Activated naive CD8-positive, alpha-beta T cell treated with anti-CD3 and anti-CD28 coated beads for 36 hours (primary cell): ENCODE results near the gene BACE2. TPM values are rescaled to one million over a fixed set of nuclear protein-coding genes. Genes with fewer than 3 reads are reported as not detected.

Source experiments
- DNase-seq: peaks from one replicate; pipeline ENCODE4 v3.0.0; 2021
- H3K27ac Mint-ChIP-seq: one replicate; pipeline ENCODE4 v1.8.0; 2022; ENCODE audit warnings: mild to moderate bottlenecking, moderate library complexity, mixed read lengths
- H3K27me3 Mint-ChIP-seq: one replicate; pipeline ENCODE4 v1.8.0; 2022; ENCODE audit warnings: mild to moderate bottlenecking, mixed read lengths
- H3K36me3 Mint-ChIP-seq: one replicate; pipeline ENCODE4 v1.8.0; 2021; ENCODE audit warnings: mild to moderate bottlenecking, mixed read lengths
- H3K4me1 Mint-ChIP-seq: one replicate; pipeline ENCODE4 v1.8.0; 2021; ENCODE audit warnings: mixed read lengths
- H3K4me3 Mint-ChIP-seq: one replicate; pipeline ENCODE4 v1.8.0; 2022; ENCODE audit warnings: mild to moderate bottlenecking, moderate library complexity, mixed read lengths
- H3K9me3 Mint-ChIP-seq: one replicate; pipeline ENCODE4 v1.8.0; 2022; ENCODE audit warnings: mixed read lengths
- total RNA-seq, 2 experiments: library from RNA; stranded (reverse); gene quantifications; one replicate each; pipeline ENCODE4 v1.2.3, GENCODE V29; 2021

Gene BACE2
- total RNA-seq, 2 experiments from 2014 or later = 1.8 to 2.0 TPM

DNA sequence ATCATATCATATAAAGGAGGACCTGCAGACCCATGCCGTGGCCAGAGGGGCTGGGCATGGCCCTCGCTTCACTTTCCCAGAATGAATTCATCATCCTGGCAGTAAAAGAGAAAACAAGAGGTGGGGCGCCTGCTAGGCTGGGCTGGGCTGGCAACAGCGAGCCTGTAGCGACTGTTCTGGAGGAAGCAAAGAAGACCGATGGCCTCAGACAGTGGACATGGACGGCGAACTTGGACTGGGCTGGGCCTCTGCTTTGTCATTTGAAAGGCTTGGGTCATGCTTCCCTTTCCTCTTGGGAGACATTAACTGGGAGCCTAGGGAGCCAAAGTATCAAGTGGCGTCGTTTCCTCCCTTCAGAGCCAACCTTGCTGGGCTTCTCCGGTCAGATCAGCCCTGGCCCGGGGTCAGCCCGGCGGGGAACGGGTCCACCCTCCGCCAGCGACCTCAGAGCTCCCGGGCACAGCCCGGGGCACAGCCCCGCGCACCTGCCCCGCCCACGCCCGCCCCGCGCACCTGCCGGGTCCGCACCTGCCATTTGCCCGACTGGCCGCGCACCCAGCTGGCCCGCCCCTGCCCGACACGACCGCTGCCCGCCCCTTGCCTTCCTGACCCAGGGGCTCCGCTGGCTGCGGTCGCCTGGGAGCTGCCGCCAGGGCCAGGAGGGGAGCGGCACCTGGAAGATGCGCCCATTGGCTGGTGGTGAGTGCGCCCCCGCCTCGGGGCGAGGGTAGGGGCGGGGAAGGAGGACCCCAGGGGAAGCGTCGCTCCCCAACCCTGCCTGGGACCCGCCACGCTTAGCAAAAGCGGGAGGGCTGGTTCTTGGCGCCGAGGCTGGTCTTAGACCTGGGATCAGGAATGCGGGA, 148.5 kb downstream of the BACE2 start, which contains the start of gene FAM3B:
TSS of gene FAM3B (plus strand) at position 602 of the 863 bp plus-strand sequence. CDS start at position 681, 79 bp downstream.
- DNase-seq = no peak
- H3K27ac Mint-ChIP-seq = no peak within 1 kb of the TSS
- no peaks in the 10 kb centered on the region for H3K9me3 Mint-ChIP-seq
- peaks cover 35% of the 10 kb centered on the region for H3K27me3 Mint-ChIP-seq
- H3K4me1 Mint-ChIP-seq = peaks cover 6% of the 10 kb centered on the region
- no peak within 1 kb of the TSS for H3K4me3 Mint-ChIP-seq
- no peaks in the 10 kb centered on the region for H3K36me3 Mint-ChIP-seq

DNA sequence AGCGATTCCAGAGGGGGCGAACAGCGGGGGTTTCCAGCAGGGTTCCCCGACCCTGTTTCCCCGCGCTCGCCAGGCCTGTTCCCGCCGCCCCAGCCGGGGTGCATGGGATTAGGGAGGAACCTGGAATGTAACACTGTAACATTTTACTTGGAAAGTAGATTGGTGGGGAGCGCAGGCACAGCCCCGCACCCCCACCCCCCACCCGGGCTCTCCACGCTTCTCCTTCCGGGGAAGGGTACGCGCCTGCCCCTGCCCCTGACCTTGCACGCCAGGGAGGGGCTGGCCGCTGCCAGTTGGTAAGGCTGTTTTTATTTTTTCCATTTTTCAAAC, 149.1 kb downstream of the BACE2 start:
- DNase-seq = no peak
- Mint-ChIP-seq H3K27ac (no peak overlapping the region), H3K4me1 (peaks cover 7% of the 10 kb centered on the region), H3K27me3 (peaks cover 33% of the 10 kb centered on the region), H3K36me3 (no peaks in the 10 kb centered on the region), H3K4me3 (no peak overlapping the region), H3K9me3 (no peaks in the 10 kb centered on the region)

DNA sequence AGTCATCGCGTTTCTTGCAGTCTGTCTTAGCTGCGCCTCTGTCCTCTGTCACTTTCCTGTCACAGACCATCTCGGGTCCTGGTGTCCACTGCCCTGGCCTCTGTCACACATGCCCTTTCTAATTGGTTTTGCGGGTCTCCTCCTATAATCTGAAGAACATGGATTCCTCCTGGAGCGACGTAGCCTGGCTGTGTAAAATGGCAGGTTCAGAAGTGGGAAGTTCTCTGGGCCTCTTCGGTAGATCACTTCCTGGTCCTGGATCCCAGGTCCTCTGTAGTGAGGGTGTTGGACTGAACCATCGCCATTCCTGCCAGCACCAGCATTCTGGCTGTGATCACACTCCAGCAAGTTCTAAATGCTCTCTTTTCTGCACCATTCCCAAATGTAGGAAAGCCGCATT, 149.5 kb downstream of the BACE2 start:
- Mint-ChIP-seq H3K4me1 (peaks cover 7% of the 10 kb centered on the region), H3K27me3 (peaks cover 33% of the 10 kb centered on the region), H3K36me3 (no peaks in the 10 kb centered on the region), H3K27ac (no peak overlapping the region), H3K4me3 (no peak overlapping the region), H3K9me3 (no peaks in the 10 kb centered on the region)
- no peak for DNase-seq

DNA sequence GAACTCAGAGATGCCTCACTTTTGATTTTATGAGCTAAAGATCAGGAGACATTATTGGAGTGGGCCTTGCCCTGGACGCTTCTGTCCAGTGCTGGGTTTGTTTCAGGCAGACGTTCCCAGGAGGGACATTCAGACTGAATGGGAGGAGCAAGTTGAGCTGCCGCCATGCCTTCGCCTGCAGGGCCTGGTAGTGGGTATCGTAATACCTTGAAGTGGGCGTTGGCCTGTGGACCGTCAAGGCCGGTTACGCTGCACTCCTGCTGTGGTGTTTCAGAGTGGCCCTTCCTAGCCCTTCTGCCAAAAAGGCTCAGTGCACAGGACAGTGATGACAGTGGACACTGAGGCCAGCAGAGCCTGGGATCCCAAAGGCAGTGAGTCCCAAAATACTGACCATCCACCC, 150.3 kb downstream of the BACE2 start:
- H3K36me3 Mint-ChIP-seq = no peaks in the 10 kb centered on the region
- peaks cover 33% of the 10 kb centered on the region for H3K27me3 Mint-ChIP-seq
- DNase-seq = no peak
- H3K27ac Mint-ChIP-seq = no peak overlapping the region
- peaks cover 7% of the 10 kb centered on the region for H3K4me1 Mint-ChIP-seq
- no peak overlapping the region for H3K4me3 Mint-ChIP-seq
- H3K9me3 Mint-ChIP-seq = no peaks in the 10 kb centered on the region

DNA sequence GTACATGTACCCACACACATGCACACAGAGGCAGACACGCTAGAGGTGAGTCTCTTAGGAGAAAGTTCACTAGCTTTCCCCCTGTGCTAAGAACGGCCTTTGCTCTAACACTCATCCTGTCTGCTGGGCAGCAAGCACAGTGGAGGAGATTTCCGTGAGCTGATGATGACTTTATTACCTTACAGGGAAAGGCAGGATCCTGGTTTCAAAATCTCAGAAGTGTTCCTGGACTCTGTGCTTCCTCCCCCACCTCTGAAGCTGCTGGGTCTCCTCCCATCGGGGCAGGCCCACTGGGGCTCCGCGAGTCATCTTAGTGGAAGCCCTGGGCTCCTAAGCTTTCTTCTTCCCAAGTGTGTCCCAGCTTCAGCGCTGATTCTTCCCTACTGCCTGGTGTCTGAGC, 151.3 kb downstream of the BACE2 start:
- H3K27me3 Mint-ChIP-seq = peaks cover 33% of the 10 kb centered on the region
- no peaks in the 10 kb centered on the region for H3K9me3 Mint-ChIP-seq
- DNase-seq = no peak
- H3K4me1 Mint-ChIP-seq = peaks cover 7% of the 10 kb centered on the region
- no peaks in the 10 kb centered on the region for H3K36me3 Mint-ChIP-seq
- H3K4me3 Mint-ChIP-seq = no peak overlapping the region
- H3K27ac Mint-ChIP-seq = no peak overlapping the region

DNA sequence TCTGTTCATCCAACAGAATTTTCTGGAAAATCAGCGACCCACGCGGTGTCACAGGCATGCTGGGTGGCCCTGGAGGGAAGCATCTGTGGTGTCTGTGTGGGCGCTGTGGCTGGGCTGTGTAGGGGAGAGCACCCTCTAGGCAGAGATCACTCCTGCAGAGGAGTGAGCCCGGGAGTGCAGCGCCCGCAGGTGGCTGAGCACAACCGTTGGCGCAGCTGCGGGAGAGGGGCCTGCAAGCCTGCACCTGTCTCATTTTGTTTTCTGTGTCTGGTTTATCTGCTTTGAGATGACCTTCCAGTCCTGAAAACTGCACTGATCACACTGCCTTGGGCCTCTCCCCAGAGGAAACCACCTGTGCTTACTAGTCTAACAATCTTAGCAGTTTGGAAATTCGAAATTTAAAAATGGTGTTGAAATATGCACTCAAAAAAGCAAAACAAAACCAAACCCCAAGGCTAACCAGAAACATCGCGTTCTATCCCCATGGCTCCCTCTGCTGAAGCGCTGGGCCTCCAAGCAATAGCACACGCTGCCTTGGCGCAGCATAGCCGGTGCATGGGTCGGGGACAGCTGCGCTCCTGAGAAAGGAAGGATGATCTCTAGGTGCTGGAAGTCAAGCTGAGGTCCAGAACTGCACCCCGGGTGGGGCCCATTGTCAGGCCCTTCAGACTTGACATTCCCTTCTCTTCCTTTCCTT, 153.4 kb downstream of the BACE2 start:
- Mint-ChIP-seq H3K4me3 (no peak overlapping the region), H3K27ac (no peak overlapping the region), H3K27me3 (peaks cover 15% of the 10 kb centered on the region), H3K9me3 (no peaks in the 10 kb centered on the region), H3K36me3 (no peaks in the 10 kb centered on the region), H3K4me1 (peaks cover 7% of the 10 kb centered on the region)
- peak; percentile 22 for DNase-seq

DNA sequence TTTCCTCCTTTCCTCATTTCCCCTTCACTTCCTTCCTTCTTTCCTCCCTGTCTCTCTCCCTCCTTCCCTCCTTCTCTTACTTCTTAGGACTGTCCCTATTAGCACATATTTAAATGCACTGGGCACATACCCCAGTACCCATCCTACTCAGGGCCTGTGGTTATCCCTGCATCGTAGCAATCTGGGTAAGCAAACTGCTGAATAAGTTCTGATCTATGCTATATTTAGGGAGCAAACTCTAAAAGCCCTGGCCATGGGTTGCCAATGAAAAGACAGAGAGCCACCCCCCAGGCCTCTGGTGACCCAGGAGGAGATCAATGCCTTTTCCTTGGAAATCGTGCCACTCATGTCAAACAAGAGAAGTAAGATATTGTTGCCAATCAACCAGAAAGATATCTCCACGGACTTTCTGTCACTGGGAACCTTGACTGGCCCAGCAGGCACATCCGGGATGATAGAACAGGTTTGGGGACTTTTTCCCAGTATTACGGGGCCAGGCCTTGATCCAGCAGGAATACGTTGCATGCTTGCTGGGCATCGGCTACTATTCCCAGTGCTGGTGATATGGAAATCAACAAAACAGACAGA, 154.0 kb downstream of the BACE2 start:
- Mint-ChIP-seq H3K27me3 (peaks cover 15% of the 10 kb centered on the region), H3K4me3 (no peak overlapping the region), H3K4me1 (peaks cover 7% of the 10 kb centered on the region), H3K27ac (no peak overlapping the region), H3K36me3 (no peaks in the 10 kb centered on the region), H3K9me3 (no peaks in the 10 kb centered on the region)
- no peak for DNase-seq

DNA sequence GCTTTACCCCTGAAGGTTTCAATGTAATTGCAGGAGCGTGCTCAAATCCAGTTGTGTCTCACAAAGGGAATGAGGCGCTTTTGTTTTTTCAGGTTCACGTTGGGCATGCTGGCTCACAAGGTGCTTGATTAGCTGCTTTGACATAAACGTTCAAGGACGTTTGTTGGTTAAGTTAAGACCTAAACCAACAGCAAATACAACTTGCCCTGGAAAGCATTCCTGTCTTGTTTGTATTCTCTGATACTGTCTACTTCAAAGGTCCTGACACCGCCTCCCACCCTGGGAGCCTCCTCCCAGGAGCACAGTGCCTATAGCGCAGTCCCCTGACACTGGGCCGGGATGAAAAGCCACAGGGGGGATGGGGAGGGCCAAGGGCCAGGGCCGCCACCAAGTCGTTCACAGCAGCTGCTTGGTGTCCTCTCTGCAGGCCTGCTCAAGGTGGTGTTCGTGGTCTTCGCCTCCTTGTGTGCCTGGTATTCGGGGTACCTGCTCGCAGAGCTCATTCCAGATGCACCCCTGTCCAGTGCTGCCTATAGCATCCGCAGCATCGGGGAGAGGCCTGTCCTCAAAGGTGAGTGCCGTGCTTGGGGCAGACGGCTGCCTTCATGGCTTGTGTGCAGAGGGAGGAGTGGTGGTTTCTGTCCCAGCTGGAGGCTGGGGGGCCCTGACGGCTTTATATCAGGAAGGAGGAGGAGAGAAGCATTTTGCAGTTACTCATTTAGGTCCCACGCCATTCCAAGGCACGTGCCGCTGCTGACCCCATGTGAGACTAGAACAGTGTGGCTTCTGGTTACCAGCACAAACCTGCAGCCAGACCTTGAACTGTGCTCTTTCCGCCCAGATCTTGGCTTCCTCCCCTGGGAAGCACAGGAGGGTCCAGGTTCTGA, 154.8 kb downstream of the BACE2 start:
- Mint-ChIP-seq H3K4me3 (no peak overlapping the region), H3K27me3 (peaks cover 8% of the 10 kb centered on the region), H3K36me3 (no peaks in the 10 kb centered on the region), H3K27ac (no peak overlapping the region), H3K9me3 (no peaks in the 10 kb centered on the region), H3K4me1 (peaks cover 7% of the 10 kb centered on the region)
- DNase-seq = no peak

DNA sequence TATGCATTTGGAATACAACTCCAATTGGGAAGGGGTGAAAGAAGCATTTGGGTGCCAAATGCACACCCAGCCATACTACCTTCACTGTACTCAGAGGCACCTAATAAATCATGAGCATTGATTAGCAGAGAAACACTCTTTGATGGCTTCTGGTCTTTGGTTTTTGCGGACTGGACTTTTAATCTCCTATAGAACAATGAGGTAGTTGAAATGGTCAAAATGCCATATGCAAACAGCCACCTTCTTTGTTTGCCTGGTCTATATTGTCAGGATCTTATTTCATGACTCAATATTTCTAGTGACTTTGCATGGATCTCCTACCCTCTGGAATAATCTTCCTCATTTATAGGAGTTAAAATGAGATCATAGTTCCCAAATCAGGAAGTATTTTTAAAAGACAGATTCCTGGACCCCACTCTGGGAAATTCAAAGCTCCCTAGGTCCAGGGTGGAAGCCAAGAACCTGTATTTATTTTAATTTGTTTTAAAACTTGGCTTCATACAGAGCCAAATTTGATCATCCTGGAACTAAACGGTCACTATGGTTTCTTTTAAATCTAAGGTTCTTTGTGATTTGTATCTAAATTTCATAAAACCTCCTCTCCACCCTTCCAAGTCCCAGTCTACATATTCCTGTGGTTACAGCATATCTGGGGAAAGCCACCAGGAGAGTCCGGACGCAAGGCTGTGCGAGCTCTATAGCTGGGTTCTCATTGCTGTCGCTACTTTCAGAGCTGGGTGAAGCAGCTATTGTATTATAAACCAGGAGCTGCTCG, 157.4 kb downstream of the BACE2 start:
- Mint-ChIP-seq H3K4me3 (no peak overlapping the region), H3K36me3 (no peaks in the 10 kb centered on the region), H3K4me1 (peaks cover 7% of the 10 kb centered on the region), H3K27me3 (no peaks in the 10 kb centered on the region), H3K9me3 (no peaks in the 10 kb centered on the region), H3K27ac (no peak overlapping the region)
- no peak for DNase-seq

DNA sequence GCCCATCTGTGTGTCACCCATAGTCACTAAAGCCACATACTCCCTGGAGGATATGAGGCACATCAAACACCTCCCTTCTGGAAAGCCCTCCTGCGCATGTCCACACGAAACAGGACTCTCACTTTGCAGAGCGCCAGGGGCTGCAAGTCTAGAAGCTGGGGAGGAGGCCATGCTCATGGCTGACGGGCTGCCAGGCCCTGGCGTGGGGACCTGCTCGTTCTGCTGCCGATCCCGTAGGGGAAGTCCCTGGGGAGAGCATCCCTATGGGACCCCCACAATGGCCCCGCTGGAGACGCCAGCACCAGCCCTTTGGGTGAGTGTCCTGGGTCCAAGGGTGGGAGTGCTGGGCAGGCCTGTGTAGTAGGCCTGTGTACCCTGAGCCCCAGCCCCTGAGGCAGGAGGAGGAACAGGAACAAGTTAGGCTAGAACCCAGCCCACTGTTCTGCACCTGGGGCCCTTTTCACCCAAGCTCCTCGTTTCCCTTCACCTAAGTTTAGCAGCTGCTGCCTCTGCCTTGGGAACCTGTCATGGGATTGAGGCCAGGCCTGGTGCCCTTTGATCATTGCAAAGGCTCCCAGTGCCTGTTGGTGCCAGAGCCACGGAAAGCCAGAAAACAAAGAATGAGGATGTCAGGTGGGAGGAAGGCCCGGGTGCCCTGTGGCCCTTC, 158.6 kb downstream of the BACE2 start:
- no peak overlapping the region for H3K27ac Mint-ChIP-seq
- no peaks in the 10 kb centered on the region for H3K27me3 Mint-ChIP-seq
- no peaks in the 10 kb centered on the region for H3K36me3 Mint-ChIP-seq
- H3K9me3 Mint-ChIP-seq = no peaks in the 10 kb centered on the region
- DNase-seq = no peak
- H3K4me3 Mint-ChIP-seq = no peak overlapping the region
- no peaks in the 10 kb centered on the region for H3K4me1 Mint-ChIP-seq

DNA sequence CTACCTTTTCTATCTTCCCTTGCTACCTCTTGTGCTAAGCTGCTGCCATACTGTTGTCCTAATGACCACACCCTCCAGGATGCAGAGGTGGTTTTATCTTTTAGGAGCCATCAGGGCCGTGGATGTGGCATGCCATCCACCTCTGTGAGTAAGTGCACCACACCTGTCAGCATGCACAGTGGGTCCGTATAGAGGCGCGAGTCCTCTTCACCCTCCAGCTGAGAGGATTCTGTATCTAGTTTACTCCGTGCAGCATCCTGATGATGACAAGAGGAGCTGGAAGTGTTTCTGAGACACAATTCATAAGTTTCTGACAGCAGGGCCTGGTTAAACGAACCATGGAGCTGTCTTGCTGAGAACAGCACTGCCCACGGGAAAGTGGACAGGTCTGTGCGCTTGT, 159.8 kb downstream of the BACE2 start:
- H3K4me3 Mint-ChIP-seq = no peak overlapping the region
- no peaks in the 10 kb centered on the region for H3K27me3 Mint-ChIP-seq
- no peaks in the 10 kb centered on the region for H3K9me3 Mint-ChIP-seq

DNA sequence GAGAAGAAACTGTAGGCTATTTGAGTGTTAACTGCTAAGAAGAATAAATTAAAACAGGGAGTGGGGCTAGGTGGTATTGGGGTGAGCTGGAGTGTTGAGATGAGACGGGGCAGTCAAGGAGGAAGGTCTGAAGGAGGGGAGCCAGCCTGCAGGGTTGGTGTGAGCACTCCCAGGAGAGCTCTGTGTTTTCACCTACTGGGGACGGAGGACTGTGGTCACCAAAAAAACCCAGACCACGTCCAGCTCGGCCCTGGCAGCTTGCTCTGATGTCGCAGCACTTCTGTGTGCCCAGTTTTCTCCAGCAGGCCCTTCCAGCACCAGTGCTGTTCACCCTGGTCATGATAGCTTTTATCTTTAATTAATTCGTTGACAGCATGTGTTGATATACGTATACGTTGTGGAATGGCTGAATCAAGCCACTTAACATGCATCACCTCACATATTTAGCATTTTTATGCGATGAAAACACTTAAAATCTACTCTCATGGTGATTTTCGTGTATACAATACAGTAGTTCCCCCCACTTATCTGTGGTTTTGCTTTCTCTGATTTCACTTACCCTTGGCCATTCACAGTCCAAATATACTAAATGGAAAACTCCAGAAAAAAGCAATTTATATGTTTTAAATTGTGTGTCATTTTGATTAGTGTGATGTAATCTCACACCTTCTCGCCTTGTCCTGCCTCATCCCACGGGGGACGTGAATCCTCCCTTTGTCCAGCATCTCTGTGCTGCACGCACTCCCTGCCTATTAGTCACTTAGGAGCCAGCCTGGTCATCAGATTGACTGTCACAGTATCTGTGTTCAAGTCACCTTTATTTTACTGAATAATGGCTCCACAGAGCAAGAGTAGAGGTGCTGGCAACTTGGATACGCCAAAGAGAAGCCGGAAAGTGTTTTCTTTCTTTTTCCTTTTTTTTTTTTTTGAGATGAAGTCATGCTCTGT, 161.0 kb downstream of the BACE2 start:
- no peak overlapping the region for H3K4me3 Mint-ChIP-seq

More for the DNA sequence above, 159.8 kb downstream of the BACE2 start:
- DNase-seq = no peak
- no peak overlapping the region for H3K27ac Mint-ChIP-seq
- no peaks in the 10 kb centered on the region for H3K36me3 Mint-ChIP-seq
- no peaks in the 10 kb centered on the region for H3K4me1 Mint-ChIP-seq

More for the DNA sequence above, 161.0 kb downstream of the BACE2 start:
- Mint-ChIP-seq H3K27me3 (no peaks in the 10 kb centered on the region), H3K4me1 (no peaks in the 10 kb centered on the region), H3K9me3 (peaks cover 5% of the 10 kb centered on the region), H3K36me3 (no peaks in the 10 kb centered on the region), H3K27ac (peak overlapping the region; percentile 11)
- no peak for DNase-seq
